DMS 273 treated with DMSO at 0.1 percent for 48 hours (cell line): ENCODE results near the gene DDX51.
"Not testable (repeated sequence)": the region's sequence is repeated elsewhere in the genome, so short reads cannot be mapped to it uniquely, and the experiment has no call there.

ENCODE experiments used
- DNase-seq: peaks from one replicate; lab custom pipeline; 2025; lab: John Stamatoyannopoulos, UW

DDX51 gene

GRCh38 chr12:132140918-132141841 is 2.9 kb downstream of the DDX51 start:
- no peak for DNase-seq

DNA sequence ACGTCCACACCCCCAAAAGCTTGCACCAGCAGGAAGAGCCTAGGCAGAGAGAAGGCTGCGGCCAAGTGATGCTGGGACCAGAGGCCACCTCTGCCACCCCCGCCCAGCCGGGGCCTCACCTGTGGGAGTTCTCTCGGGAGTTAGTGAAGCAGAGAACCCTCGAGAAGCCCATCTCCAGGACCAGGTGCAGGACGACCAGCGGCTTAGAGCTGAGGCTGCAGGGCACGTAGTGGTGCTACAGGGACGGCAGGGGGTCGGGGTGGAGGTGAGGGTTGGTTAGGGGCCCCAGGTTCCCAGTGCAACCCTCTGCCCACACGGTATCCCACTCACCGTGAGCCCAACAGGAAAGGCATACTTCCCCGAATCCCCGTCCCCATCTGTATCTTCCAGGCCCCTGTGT is 3.6 kb downstream of the DDX51 start:
- no peak for DNase-seq

GRCh38 chr12:132139912-132140311 is 4.2 kb downstream of the DDX51 start:
- DNase-seq, result no peak

- DNase-seq, result no peak
These were observed 4.9 kb downstream of the DDX51 start for GRCh38 chr12:132138941-132139871.

DNA sequence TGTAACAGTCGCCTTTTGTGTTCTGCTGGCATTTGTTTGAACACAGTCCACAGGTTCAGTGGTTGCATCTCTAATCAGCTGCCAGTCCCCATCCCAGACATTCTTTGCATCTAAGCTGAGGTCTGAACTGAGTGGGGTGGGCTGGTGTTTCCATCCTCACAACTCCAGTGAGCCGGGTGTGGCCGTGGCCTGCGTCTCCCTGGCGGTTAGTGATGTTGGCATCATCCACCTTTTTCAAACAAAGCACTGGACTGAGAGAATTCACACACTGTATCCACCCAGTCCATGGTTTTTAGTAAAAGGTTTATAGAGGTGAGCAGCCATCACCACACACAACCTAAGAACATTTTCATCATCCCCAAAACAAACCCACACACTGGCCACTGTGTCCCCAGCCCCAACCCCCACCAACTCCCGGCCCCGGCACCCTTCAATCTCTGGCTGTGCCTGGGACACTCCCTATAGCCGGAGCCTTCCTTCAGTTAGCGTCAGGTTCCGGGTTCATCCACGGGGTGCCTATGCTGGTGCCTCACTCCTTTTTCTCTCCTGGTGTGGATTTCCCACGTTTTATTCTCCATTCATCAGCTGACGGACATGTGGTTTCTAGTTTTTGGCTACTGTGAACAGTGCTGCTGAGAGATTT is 6.5 kb downstream of the DDX51 start:
- DNase-seq, result no peak

- not testable (repeated sequence) for DNase-seq
These were observed 7.9 kb downstream of the DDX51 start for GRCh38 chr12:132136226-132136625.

DNA sequence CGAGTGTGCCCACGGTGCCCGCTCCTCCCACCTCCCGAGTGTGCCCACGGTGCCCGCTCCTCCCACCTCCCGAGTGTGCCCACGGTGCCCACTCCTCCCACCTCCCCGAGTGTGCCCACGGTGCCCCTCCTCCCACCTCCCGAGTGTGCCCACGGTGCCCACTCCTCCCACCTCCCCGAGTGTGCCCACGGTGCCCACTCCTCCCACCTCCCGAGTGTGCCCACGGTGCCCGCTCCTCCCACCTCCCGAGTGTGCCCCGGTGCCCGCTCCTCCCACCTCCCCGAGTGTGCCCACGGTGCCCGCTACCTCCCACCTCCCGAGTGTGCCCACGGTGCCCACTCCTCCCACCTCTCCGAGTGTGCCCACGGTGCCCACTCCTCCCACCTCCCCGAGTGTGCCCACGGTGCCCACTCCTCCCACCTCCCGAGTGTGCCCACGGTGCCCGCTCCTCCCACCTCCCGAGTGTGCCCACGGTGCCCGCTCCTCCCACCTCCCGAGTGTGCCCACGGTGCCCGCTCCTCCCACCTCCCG is 9.4 kb downstream of the DDX51 start:
- DNase-seq, result not testable (repeated sequence)

GRCh38 chr12:132133952-132134652 is 10.0 kb downstream of the DDX51 start:
- no peak for DNase-seq

DNA sequence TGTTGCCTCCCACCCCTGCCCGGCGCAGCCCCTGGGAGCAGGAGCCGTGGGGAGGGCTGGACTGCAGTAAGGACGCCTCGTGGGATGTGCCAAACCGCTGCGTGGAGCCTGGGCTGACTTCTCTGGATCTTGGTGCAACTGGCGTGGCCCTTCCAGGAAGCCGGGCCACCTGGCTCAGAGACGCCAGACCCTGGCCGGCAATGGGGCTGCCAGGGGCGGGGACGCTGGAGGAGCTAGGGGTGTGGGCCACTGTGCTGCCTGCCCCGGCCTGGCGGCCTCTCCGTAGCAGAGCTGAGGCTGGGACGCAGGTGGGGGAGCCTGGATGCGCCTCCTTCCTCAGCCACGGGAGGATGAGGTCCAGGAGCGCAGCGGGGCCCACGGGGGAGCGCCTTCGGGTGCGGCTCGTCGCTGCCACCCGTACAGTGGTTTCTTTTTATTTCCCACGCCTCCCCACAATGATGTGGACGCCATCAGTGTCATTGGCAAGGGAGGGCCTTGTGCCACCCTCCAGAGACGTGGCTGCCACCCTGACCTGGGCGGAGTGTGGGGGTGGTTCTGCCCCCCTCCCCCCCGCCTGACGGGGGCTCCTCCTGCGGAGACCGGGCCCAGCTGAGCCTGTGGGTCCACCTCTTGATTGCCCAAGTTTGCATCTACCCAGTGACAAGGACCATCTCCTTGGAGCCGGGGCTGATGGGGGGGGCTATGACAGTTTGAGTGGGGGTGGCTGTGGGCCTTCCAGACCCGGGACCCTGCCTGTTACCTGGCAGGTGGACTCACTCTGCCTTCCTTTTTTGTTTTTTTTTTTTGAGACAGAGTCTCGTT is 11.3 kb downstream of the DDX51 start:
- DNase-seq, result no peak

GRCh38 chr12:132131952-132132351 is 12.2 kb downstream of the DDX51 start:
- DNase-seq, result no peak

DNA sequence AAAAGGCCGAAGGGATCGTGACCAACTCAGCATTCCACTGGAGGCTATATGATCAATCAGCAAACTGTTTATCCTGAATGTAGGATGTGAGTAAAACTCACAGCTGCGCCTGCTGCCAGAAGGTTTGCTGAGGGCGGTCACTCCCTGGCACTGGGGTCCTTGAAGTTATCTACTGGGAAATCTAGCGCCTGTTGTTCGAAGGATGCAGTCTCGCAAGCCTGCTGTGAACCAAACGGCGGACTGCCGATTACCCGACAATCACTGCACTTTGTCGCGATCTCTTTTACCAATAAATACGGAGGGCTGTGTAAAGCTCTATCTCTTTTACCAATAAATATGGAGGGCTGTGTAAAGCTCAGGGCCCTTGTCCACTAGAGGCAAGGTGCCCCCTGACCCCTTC is 12.9 kb downstream of the DDX51 start:
- no peak for DNase-seq

GRCh38 chr12:132130690-132131089 is 13.4 kb downstream of the DDX51 start:
- DNase-seq, result no peak

DNA sequence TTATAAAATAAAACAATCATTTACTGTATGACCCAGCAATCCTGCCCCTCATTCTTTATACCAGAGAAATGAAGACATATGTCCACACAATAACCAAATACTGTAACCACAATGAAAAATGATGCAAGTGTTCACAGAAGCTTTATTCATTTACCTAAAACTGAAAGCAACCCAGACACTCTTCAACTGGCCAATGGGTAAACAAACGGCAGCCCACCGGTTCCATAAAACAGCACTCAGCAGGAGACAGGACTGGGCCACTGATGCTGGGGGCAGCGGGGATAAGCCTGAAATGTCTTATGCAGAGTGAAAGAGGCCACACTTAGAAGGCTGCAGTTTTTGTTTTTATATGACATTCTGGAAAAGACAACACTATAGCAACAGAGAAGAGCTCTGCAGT is 15.1 kb downstream of the DDX51 start:
- no peak for DNase-seq

DNA sequence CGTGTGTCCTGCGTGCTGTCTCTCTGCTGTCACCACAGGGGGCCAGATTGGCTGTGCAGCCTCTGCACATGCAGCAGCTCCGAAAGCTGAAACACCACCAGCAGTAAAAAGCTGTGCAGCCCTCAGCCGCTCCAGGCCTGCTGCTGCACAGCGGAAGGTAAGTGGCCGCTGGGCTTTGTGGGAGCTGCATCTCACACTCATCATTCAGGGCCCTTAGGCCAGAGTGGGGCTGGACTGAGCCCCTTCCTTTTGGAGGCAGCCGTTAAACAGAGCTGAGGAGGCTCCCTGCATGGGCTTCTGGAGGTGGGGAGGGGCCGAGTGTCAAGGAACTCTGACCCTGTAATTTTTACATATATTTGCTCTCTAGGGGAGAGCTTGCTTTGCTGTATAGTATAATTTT is 17.1 kb downstream of the DDX51 start:
- DNase-seq, result no peak

GRCh38 chr12:132125736-132126135 is 18.4 kb downstream of the DDX51 start:
- no peak for DNase-seq

GRCh38 chr12:132124766-132125425 is 19.2 kb downstream of the DDX51 start:
- DNase-seq, result no peak

DNA sequence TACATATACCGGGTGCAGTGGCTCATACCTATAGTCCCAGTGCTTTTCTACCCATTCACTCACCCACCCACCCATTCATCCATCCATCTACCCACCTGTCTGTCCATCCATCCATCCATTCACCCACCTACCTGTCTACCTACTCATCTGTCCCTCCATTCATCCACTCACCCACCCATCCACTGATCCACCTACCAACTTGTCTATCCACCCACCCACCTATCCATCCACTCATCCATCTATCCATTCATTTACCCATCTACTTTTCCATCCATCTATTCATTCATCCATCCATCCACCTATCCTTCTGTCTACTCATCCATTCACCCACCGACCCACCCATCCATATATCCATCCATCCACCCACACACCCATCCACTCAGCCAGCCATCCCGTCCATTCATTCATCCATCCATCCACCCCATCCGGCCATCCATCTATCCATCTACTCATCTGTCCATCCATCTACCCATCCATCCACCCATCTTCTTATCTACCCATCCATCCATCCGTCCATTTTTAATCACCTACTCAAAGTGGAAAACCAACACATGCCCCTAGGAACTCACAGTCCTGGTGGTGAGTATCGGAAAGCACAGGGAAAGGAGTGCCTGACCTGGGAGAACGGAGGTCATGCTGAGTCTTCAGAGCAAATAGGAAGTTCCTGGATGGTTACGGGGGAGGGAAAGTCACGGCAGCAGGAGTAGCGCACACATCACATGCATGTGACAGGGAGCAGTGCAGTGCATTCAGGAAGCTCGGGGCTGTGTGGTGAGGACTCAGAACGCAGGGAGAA is 20.0 kb downstream of the DDX51 start:
- no peak for DNase-seq

GRCh38 chr12:132121283-132121682 is 22.8 kb downstream of the DDX51 start:
- DNase-seq, result no peak

DNA sequence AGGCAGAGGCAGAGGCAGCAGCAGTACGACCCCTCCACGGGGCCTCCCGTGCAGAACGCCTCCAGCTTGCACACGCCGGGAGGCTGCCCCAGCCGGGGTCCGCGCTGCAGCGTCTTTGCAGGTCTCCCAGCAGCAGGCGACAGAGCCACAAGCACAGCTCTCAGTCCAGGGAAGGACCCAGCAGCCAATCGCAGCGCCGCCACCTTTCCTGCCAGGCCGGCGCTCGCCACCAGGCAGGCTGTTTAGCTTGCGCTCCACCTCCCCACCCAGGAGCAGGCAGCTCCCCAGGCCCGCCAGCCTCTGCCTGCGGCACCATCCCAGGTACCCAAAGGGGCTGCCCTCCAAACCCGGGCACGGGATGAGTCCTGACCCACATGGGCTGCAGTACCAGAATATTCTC is 25.2 kb downstream of the DDX51 start:
- no peak for DNase-seq
